ENCODE results near the gene CPZ.

- TF ChIP-seq CTCF (IDR thresholded peaks at IDR 0.05; ENCODE audit: low read length) (no peak), EZH2 (IDR thresholded peaks at IDR 0.05; ENCODE audit: borderline replicate concordance, low read length) (no peak)
These were observed 73.1 kb downstream of the CPZ start for GRCh38 chr4:8665406-8666360.

Measured in OCI-LY1 (cell line).